MM.1S (cell line): ENCODE data around the gene PIK3R5.

ENCODE experiments used
- DNase-seq: peaks from one replicate; pipeline ENCODE4 v3.0.0-alpha.2; 2015
- H2AFZ ChIP-seq: fragments of 300-600 bp; sonication (generic); 2 replicates; pipeline ENCODE4 v1.6.0; 2016; ENCODE audit warnings: antibody characterized with exemption, low read length
- H3F3A ChIP-seq: fragments of 300-600 bp; sonication (generic); 2 replicates; pipeline ENCODE4 v1.6.1; 2016; ENCODE audit warnings: mild to moderate bottlenecking, antibody characterized with exemption, low read length, moderate library complexity, mixed read lengths; ENCODE audit not compliant: insufficient read depth
- H3K27ac ChIP-seq: fragments of 300-600 bp; sonication (generic); 2 replicates; pipeline ENCODE4 v1.5.1; 2016; ENCODE audit warnings: mild to moderate bottlenecking, low read length
- H3K27me3 ChIP-seq: fragments of 300-600 bp; sonication (generic); replicated peaks from 2 replicates; pipeline ENCODE4 v1.6.0; 2016; ENCODE audit warnings: low read length; ENCODE audit not compliant: insufficient read depth
- H3K36me3 ChIP-seq: fragments of 300-600 bp; sonication (generic); replicated peaks from 2 replicates; pipeline ENCODE4 v1.6.1; 2016; ENCODE audit warnings: mild to moderate bottlenecking, low read length, mixed read lengths; ENCODE audit not compliant: insufficient read depth
- H3K4me1 ChIP-seq: fragments of 300-600 bp; sonication (generic); 2 replicates; pipeline ENCODE4 v1.6.1; 2016; ENCODE audit warnings: low read length, mixed read lengths
- H3K4me2 ChIP-seq: fragments of 300-600 bp; sonication (generic); 2 replicates; pipeline ENCODE4 v1.6.0; 2016; ENCODE audit warnings: low read depth, low read length
- H3K4me3 ChIP-seq: fragments of 300-600 bp; sonication (generic); 2 replicates; pipeline ENCODE4 v1.5.1; 2016; ENCODE audit warnings: low read length, mixed read lengths
- H3K79me2 ChIP-seq: fragments of 300-600 bp; sonication (generic); 2 replicates; pipeline ENCODE4 v1.6.1; 2016; ENCODE audit warnings: mixed run types, low read length, mixed read lengths
- H3K9ac ChIP-seq: fragments of 300-600 bp; sonication (generic); 2 replicates; pipeline ENCODE4 v1.6.1; 2016; ENCODE audit warnings: low read length, mixed read lengths
- H3K9me2 ChIP-seq: fragments of 300-600 bp; sonication (generic); replicated peaks from 2 replicates; pipeline ENCODE4 v1.6.1; 2016; ENCODE audit warnings: mild to moderate bottlenecking, low read length, mixed read lengths; ENCODE audit not compliant: insufficient read depth
- H3K9me3 ChIP-seq: fragments of 300-600 bp; sonication (generic); replicated peaks from 2 replicates; pipeline ENCODE4 v1.6.1; 2016; ENCODE audit warnings: mild to moderate bottlenecking, low read length, mixed read lengths; ENCODE audit not compliant: insufficient read depth
- H4K20me1 ChIP-seq: fragments of 300-600 bp; sonication (generic); 2 replicates; pipeline ENCODE4 v1.6.1; 2016; ENCODE audit warnings: mild to moderate bottlenecking, low read length, moderate library complexity, mixed read lengths; ENCODE audit not compliant: insufficient read depth
- CTCF ChIP-seq: fragments of 300-600 bp; sonication (generic); IDR thresholded peaks from 2 replicates; pipeline ENCODE4 v1.5.1; 2016; ENCODE audit warnings: antibody characterized with exemption, low read length, mixed read lengths
- EZH2 ChIP-seq: fragments of 300-600 bp; sonication (generic); optimal IDR thresholded peaks from 2 replicates; pipeline ENCODE3; 2017; ENCODE audit warnings: low read depth, mild to moderate bottlenecking, antibody characterized with exemption, low read length, mixed read lengths
- EZH2phosphoT487 ChIP-seq: fragments of 300-600 bp; sonication (generic); IDR thresholded peaks from 2 replicates; pipeline ENCODE4 v1.6.1; 2018; ENCODE audit warnings: antibody characterized with exemption, low read length

PIK3R5 gene

DNA sequence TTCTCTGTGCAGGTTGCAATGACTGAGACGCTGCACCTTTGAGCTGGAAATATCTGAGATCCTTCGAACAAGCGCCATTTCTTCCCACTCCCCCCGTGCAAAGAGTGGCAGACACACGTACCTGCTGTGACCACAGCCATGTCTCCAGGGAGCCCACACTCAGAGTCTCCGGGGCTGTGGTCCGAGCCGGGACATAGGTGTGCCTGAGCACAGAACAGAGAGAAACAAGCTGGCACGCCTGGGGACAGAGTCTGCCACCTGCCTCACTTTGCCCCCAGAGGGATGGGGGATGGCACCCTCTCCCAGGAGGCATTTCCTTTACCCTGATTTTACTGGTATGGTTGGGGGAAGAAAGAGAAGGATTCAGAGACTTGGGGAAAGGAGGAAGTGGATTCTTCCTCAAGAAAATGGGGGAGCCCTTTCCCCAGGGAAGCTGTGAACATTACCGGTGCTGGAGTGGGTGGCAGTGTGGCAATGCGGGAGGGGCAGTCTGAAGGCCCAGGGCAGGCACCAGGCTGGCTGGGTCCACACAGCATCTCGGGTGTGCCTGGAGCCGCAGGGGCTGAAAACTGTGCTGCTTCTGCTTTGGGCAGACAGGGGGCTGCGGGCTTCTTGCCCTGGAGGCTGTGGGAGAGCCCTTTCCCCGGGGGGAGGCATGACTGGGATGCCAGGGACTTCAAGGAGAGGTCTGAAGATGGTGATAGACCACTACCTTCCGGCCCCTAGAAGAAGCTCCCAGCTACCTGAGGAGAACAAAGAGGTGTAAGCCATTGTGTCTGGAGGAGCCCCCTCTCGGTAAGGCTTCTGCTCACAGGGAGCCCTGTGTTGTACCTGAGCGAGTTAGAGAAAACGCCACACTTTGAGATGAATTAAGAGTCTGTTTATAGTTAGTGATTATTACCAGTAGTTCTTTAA is 91.4 kb downstream of the PIK3R5 start:
- DNase-seq, result no peak
- no peaks in the 10 kb centered on the region for H3K79me2 ChIP-seq
- no peaks in the 10 kb centered on the region for H3K9me3 ChIP-seq
- H3K36me3 ChIP-seq, result no peaks in the 10 kb centered on the region
- no peaks in the 10 kb centered on the region for H4K20me1 ChIP-seq
- no peak overlapping the region for H3K4me3 ChIP-seq
- H3K27me3 ChIP-seq, result peaks cover 14% of the 10 kb centered on the region
- no peak overlapping the region for H3K9ac ChIP-seq
- no peaks in the 10 kb centered on the region for H3K4me1 ChIP-seq
- H3F3A ChIP-seq, result no peaks in the 10 kb centered on the region
- no peak overlapping the region for H3K4me2 ChIP-seq
- no peak overlapping the region for H2AFZ ChIP-seq
- no peak overlapping the region for H3K27ac ChIP-seq
- TF ChIP-seq EZH2 (no peak), CTCF (no peak), EZH2phosphoT487 (no peak)
- H3K9me2 ChIP-seq, result no peaks in the 10 kb centered on the region

- H3K27me3 ChIP-seq, result peaks cover 22% of the 10 kb centered on the region
- no peaks in the 10 kb centered on the region for H3K36me3 ChIP-seq
- H3K9me3 ChIP-seq, result no peaks in the 10 kb centered on the region
- no peaks in the 10 kb centered on the region for H3K9me2 ChIP-seq
- TF ChIP-seq EZH2phosphoT487 (no peak), CTCF (no peak), EZH2 (no peak)
- H3F3A ChIP-seq, result no peaks in the 10 kb centered on the region
- H2AFZ ChIP-seq, result no peak overlapping the region
- no peak overlapping the region for H3K9ac ChIP-seq
- no peak for DNase-seq
- no peak overlapping the region for H3K4me3 ChIP-seq
- no peak overlapping the region for H3K4me2 ChIP-seq
- H3K27ac ChIP-seq, result no peak overlapping the region
- H4K20me1 ChIP-seq, result no peaks in the 10 kb centered on the region
- no peaks in the 10 kb centered on the region for H3K79me2 ChIP-seq
- no peaks in the 10 kb centered on the region for H3K4me1 ChIP-seq
Observed at GRCh38 chr17:8872705-8873435, 92.6 kb downstream of the PIK3R5 start.

DNA sequence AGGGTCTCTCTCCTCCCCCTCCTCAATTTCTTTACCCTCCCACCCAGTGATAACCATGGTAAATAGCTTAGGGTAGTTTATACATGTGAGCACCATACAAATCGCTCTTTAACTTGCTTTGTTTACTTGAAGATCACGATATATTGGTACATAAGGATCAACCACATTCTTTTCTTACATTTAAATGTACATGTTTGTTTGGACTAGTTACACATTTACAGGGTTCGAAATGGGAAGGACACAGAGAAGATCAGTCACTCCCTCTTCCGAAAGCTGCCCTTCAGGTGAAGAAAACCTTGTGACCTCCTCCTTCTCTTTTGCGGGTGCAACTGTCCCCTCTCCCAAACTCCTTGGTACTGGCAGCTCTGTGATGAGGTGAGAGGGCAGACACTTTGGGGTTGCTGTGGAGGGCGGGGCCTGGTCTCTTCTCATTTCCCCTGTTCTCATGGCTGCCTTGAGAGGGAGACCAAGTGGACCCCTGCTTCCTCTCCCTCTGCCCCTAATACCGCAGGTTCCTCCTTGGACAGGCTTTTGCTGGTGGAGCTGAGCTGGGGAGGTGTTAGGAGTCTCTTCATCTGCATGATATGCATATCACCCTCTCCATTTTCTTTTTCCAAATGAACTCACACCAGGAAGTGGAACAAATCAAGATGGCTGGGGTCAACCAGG is 93.3 kb downstream of the PIK3R5 start:
- TF ChIP-seq EZH2phosphoT487 (no peak), CTCF (no peak), EZH2 (no peak)
- H4K20me1 ChIP-seq, result no peaks in the 10 kb centered on the region
- no peaks in the 10 kb centered on the region for H3K9me3 ChIP-seq
- H3K9ac ChIP-seq, result no peak overlapping the region
- no peaks in the 10 kb centered on the region for H3K9me2 ChIP-seq
- H3K4me3 ChIP-seq, result no peak overlapping the region
- H3K4me1 ChIP-seq, result no peaks in the 10 kb centered on the region
- no peaks in the 10 kb centered on the region for H3K79me2 ChIP-seq
- no peak overlapping the region for H3K27ac ChIP-seq
- H2AFZ ChIP-seq, result no peak overlapping the region
- no peak for DNase-seq
- no peaks in the 10 kb centered on the region for H3F3A ChIP-seq
- H3K27me3 ChIP-seq, result peaks cover 26% of the 10 kb centered on the region
- no peak overlapping the region for H3K4me2 ChIP-seq
- H3K36me3 ChIP-seq, result no peaks in the 10 kb centered on the region
